Neuronal stem cell (in vitro differentiated cells): ENCODE measurements around the gene OR1M1.

ENCODE experiments used
- DNase-seq: peaks from one replicate; pipeline ENCODE4 v3.0.0-alpha.2; 2013; ENCODE audit warnings: low spot score
- H2AFZ ChIP-seq: one replicate; pipeline ENCODE4 v1.6.1; 2013; ENCODE audit warnings: mild to moderate bottlenecking, low read length, inconsistent platforms
- H2AK5ac ChIP-seq: 2 replicates; pipeline ENCODE4 v1.6.1; 2013; ENCODE audit warnings: low read depth, mild to moderate bottlenecking, inconsistent platforms, low read length, moderate library complexity, mixed read lengths
- H2BK120ac ChIP-seq: 2 replicates; pipeline ENCODE4 v1.6.1; 2013; ENCODE audit warnings: low read depth, mild to moderate bottlenecking, inconsistent platforms, low read length, moderate library complexity, mixed read lengths
- H2BK12ac ChIP-seq: one replicate; pipeline ENCODE4 v1.6.1; 2013; ENCODE audit warnings: low read length, inconsistent platforms
- H2BK15ac ChIP-seq: 2 replicates; pipeline ENCODE4 v1.6.1; 2013; ENCODE audit warnings: mild to moderate bottlenecking, low read length, inconsistent platforms, mixed read lengths
- H2BK5ac ChIP-seq: one replicate; pipeline ENCODE4 v1.6.1; 2013; ENCODE audit warnings: inconsistent platforms, mild to moderate bottlenecking, low read length, moderate library complexity
- H3K14ac ChIP-seq: one replicate; pipeline ENCODE4 v1.6.1; 2013; ENCODE audit warnings: low read length, inconsistent platforms
- H3K18ac ChIP-seq: 2 replicates; pipeline ENCODE4 v1.6.1; 2013; ENCODE audit warnings: low read length, inconsistent platforms
- H3K23ac ChIP-seq: 2 replicates; pipeline ENCODE4 v1.6.1; 2013; ENCODE audit warnings: low read depth, mild to moderate bottlenecking, mixed read lengths, low read length, inconsistent platforms; ENCODE audit not compliant: poor library complexity
- H3K27ac ChIP-seq: replicated peaks from 3 replicates; pipeline ENCODE4 v1.5.1; 2013; ENCODE audit warnings: low read length, inconsistent platforms
- H3K27me3 ChIP-seq, 3 experiments: 2 replicates each; pipeline ENCODE4 v1.6.1; 2013; ENCODE audit warnings: low read length in 3 of 3, mild to moderate bottlenecking in 2 of 3, inconsistent platforms in 1 of 3, low read depth in 1 of 3, mixed read lengths in 1 of 3, moderate library complexity in 1 of 3; ENCODE audit not compliant: control insufficient read depth in 3 of 3, insufficient read depth in 3 of 3
- H3K36me3 ChIP-seq, 2 donors: replicated peaks in 1 of 2; 2 replicates each; pipeline ENCODE4 v1.6.1; 2013; ENCODE audit warnings: low read length in 2 of 2; ENCODE audit not compliant: control insufficient read depth in 2 of 2, insufficient read depth in 2 of 2
- H3K4ac ChIP-seq: 2 replicates; pipeline ENCODE4 v1.6.1; 2013; ENCODE audit warnings: inconsistent platforms, mild to moderate bottlenecking, low read length, moderate library complexity
- H3K4me1 ChIP-seq, 2 donors: 1 replicate in 1 of 2; 2 replicates in 1 of 2; pipeline ENCODE4 v1.6.1; 2013; ENCODE audit warnings: low read length in 2 of 2, low read depth in 1 of 2; ENCODE audit not compliant: control insufficient read depth in 2 of 2, insufficient read depth in 1 of 2
- H3K4me2 ChIP-seq: one replicate; pipeline ENCODE4 v1.6.1; 2013; ENCODE audit warnings: mild to moderate bottlenecking, low read length, inconsistent platforms; ENCODE audit not compliant: insufficient read depth, poor library complexity, severe bottlenecking
- H3K4me3 ChIP-seq, 2 donors: 2 replicates each; pipeline ENCODE4 v1.5.1; 2013; ENCODE audit warnings: low read length in 2 of 2, mild to moderate bottlenecking in 2 of 2, inconsistent platforms in 1 of 2, moderate library complexity in 1 of 2
- H3K79me1 ChIP-seq: one replicate; pipeline ENCODE4 v1.6.1; 2013; ENCODE audit warnings: low read depth, mild to moderate bottlenecking, inconsistent platforms, low read length, moderate library complexity
- H3K9ac ChIP-seq: one replicate; pipeline ENCODE4 v1.6.1; 2013; ENCODE audit warnings: mild to moderate bottlenecking, low read depth, low read length, inconsistent platforms; ENCODE audit not compliant: poor library complexity
- H3K9me3 ChIP-seq, 2 donors: replicated peaks in 1 of 2; 2 replicates each; pipeline versions ENCODE3 to v1.6.1; 2013; ENCODE audit warnings: low read length in 2 of 2, mild to moderate bottlenecking in 2 of 2, inconsistent platforms in 1 of 2, low read depth in 1 of 2, mixed read lengths in 1 of 2, moderate library complexity in 1 of 2; ENCODE audit not compliant: control insufficient read depth in 2 of 2, insufficient read depth in 1 of 2
- H4K8ac ChIP-seq: one replicate; pipeline ENCODE4 v1.6.1; 2013; ENCODE audit warnings: low read depth, mild to moderate bottlenecking, inconsistent platforms, low read length, moderate library complexity
- H4K91ac ChIP-seq: one replicate; pipeline ENCODE4 v1.6.1; 2013; ENCODE audit warnings: low read length, low read depth, mild to moderate bottlenecking, inconsistent platforms; ENCODE audit not compliant: poor library complexity
- WGBS, 2 donors: extraction: QIAGEN DNeasy Blood & Tissue Kit; methylation state at CpG; one replicate each; pipeline ENCODE4 v1.1.7; 2013; ENCODE audit warnings: missing lambda C conversion rate in 2 of 2, mixed read lengths in 1 of 2; ENCODE audit not compliant: insufficient read length in 2 of 2, insufficient replicate concordance in 1 of 2; ENCODE audit errors: extremely low coverage in 2 of 2; 5-methylcytosine and 5-hydroxymethylcytosine counted together

OR1M1 gene

DNA sequence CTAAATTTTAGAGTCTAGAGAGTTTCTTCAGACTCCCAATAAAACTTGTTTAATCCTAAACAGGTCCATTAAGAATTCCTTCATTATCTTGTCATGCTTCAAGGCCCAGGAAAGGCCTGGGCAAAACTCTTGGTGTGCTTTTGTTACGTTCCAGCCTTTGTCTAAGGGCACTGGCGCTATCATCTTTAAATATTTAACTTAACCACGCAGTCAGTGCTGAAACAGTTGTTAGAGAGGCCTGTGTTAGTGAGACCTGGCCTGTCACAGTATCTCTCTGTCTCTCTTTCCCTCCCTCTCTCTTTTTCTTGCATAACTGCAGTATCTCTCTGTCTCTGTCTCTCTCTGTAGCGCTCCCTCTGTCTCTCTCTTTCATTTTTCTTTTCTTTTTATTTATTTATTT, 8.2 kb upstream of the OR1M1 start:
- no CpG with 5 or more reads among the region's 4 CpGs for WGBS, 2 donors

DNA sequence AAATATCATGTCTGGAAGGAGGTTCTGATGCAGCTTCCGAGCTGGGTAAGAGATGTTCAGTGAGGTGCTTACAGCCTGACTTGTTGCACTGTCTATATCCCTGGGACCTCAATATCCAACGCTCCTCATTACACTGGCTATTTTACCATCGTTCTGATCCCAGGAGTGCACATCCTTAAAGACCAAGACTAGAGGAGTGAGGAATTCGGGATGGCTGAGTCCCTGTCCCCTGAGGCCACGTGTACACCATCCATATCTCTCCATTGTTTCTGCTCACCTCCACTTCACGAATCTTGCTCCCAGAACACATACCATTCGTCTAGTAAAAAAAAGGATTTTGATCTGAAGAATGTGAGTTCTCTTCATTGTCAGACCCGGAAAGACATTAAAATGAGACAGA, 20.5 kb downstream of the OR1M1 start, which contains the start of gene OR7G2:
Gene OR7G2, minus strand, starts transcription at position 101 of the 400 bp plus-strand sequence. CDS start 4,232 bp downstream, outside the sequence.
- H2BK120ac ChIP-seq = no peak within 1 kb of the TSS
- H2BK15ac ChIP-seq = no peak within 1 kb of the TSS
- DNase-seq = no peak
- H3K18ac ChIP-seq = no peak within 1 kb of the TSS
- H3K4me3 ChIP-seq = no peak within 1 kb of the TSS
- no peak within 1 kb of the TSS for H3K23ac ChIP-seq
- no peaks in the 10 kb centered on the region for H3K4me1 ChIP-seq
- no peak within 1 kb of the TSS for H2AFZ ChIP-seq
- H4K8ac ChIP-seq = no peak within 1 kb of the TSS
- no peak within 1 kb of the TSS for H2AK5ac ChIP-seq
- no peak within 1 kb of the TSS for H3K4ac ChIP-seq
- H3K14ac ChIP-seq = no peak within 1 kb of the TSS
- H2BK5ac ChIP-seq = no peak within 1 kb of the TSS
- no CpG with 5 or more reads among the region's 8 CpGs for WGBS, 2 donors
- H3K27me3 ChIP-seq = no peaks in the 10 kb centered on the region
- H3K36me3 ChIP-seq = no peaks in the 10 kb centered on the region
- H3K4me2 ChIP-seq = no peak within 1 kb of the TSS
- no peak within 1 kb of the TSS for H2BK12ac ChIP-seq
- H3K9me3 ChIP-seq = peaks cover 0 to 4% of the 10 kb centered on the region in 2 donors
- no peak within 1 kb of the TSS for H3K9ac ChIP-seq
- no peaks in the 10 kb centered on the region for H3K79me1 ChIP-seq
- no peak within 1 kb of the TSS for H4K91ac ChIP-seq
- H3K27ac ChIP-seq = no peak within 1 kb of the TSS

More for the DNA sequence above, 8.2 kb upstream of the OR1M1 start:
- peaks cover 3% of the 10 kb centered on the region for H3K79me1 ChIP-seq
- H3K4me3 ChIP-seq = no peak overlapping the region
- H2AFZ ChIP-seq = no peak overlapping the region
- no peaks in the 10 kb centered on the region for H3K9me3 ChIP-seq
- no peak overlapping the region for H3K9ac ChIP-seq
- H2BK5ac ChIP-seq = no peak overlapping the region
- H2AK5ac ChIP-seq = no peak overlapping the region
- no peak overlapping the region for H2BK15ac ChIP-seq
- no peak overlapping the region for H3K14ac ChIP-seq
- DNase-seq = no peak
- H3K27me3 ChIP-seq = no peaks in the 10 kb centered on the region
- H3K4me2 ChIP-seq = no peak overlapping the region
- H4K8ac ChIP-seq = no peak overlapping the region
- H2BK120ac ChIP-seq = no peak overlapping the region
- peaks cover 0 to 13% of the 10 kb centered on the region in 2 donors for H3K4me1 ChIP-seq
- H2BK12ac ChIP-seq = no peak overlapping the region
- no peaks in the 10 kb centered on the region for H3K36me3 ChIP-seq
- H3K4ac ChIP-seq = no peak overlapping the region
- no peak overlapping the region for H4K91ac ChIP-seq
- no peak overlapping the region for H3K27ac ChIP-seq
- no peak overlapping the region for H3K23ac ChIP-seq
- H3K18ac ChIP-seq = no peak overlapping the region

DNA sequence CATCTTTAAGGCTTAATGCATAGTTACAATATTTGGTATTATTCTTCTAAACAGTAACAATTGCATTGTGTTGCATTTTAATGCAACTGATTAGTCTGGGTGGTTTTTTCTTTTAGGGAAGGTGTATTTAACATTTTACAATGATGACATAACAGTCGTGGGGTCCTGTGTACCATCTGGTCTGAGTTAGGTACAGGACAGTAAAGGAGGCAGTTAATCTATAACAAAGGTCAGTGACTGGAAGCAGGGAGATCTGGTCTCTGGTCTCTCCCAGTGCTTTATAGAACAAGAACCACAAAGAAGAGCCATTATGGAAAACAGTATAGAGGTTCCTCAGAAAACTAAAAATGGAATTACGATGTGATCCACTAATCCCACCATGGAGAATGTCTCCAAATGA, 23.1 kb downstream of the OR1M1 start:
- no peak overlapping the region for H3K4me3 ChIP-seq
- H3K9ac ChIP-seq = no peak overlapping the region
- H4K8ac ChIP-seq = no peak overlapping the region
- peaks cover 0 to 2% of the 10 kb centered on the region in 2 donors for H3K9me3 ChIP-seq
- H2BK120ac ChIP-seq = no peak overlapping the region
- no peak overlapping the region for H3K14ac ChIP-seq
- WGBS, 2 donors = no CpG with 5 or more reads among the region's 2 CpGs
- no peak overlapping the region for H3K18ac ChIP-seq
- no peaks in the 10 kb centered on the region for H3K4me1 ChIP-seq
- peaks cover 0 to 1% (median 0%) of the 10 kb centered on the region in 3 experiments for H3K27me3 ChIP-seq
- H3K79me1 ChIP-seq = no peaks in the 10 kb centered on the region
- no peak overlapping the region for H3K4me2 ChIP-seq
- H3K27ac ChIP-seq = no peak overlapping the region
- no peak overlapping the region for H2AFZ ChIP-seq
- no peak for DNase-seq
- no peak overlapping the region for H2BK15ac ChIP-seq
- no peak overlapping the region for H2AK5ac ChIP-seq
- H2BK12ac ChIP-seq = no peak overlapping the region
- H4K91ac ChIP-seq = no peak overlapping the region
- H3K36me3 ChIP-seq = no peaks in the 10 kb centered on the region
- H3K23ac ChIP-seq = no peak overlapping the region
- no peak overlapping the region for H3K4ac ChIP-seq
- no peak overlapping the region for H2BK5ac ChIP-seq

DNA sequence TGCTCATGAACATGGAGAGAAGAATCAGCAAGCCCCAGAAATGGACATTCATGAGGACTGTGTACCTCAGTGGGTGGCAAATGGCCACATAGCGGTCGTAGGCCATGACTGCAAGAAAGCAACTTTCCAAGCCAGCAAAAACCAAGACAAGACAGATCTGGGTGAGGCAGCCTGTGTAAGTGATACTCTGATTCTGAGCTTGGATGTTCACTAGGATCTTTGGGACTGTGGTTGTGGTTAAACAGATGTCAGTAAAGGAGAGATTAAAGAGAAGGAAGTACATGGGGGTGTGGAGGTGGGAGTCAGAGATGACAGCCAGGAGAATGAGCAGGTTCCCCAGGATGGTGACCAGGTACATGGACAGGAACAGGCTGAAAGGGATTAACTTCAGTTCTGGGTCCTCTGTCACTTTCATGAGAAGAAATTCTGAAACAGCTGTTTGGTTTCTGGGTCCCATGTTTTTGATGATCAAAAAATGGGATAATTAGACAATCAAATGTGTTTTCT, 28.5 kb downstream of the OR1M1 start, which contains the start of gene OR7G1:
Gene OR7G1, minus strand, starts transcription at position 457 of the 507 bp plus-strand sequence. Its CDS starts 0 bp downstream, at position 457.
- Histone ChIP-seq H3K4me1 (no peaks in the 10 kb centered on the region), H2BK5ac (no peak within 1 kb of the TSS), H3K27ac (no peak within 1 kb of the TSS), H3K14ac (no peak within 1 kb of the TSS), H2AFZ (peak within 1 kb of the TSS; percentile 17), H4K8ac (no peak within 1 kb of the TSS), H2AK5ac (no peak within 1 kb of the TSS), H3K27me3 (peaks cover 0 to 7% (median 0%) of the 10 kb centered on the region in 3 experiments), H2BK15ac (no peak within 1 kb of the TSS), H3K4me3 (no peak within 1 kb of the TSS), H2BK12ac (no peak within 1 kb of the TSS), H3K4ac (no peak within 1 kb of the TSS), H4K91ac (no peak within 1 kb of the TSS), H3K4me2 (no peak within 1 kb of the TSS), H3K79me1 (no peaks in the 10 kb centered on the region), H3K9ac (no peak within 1 kb of the TSS), H2BK120ac (no peak within 1 kb of the TSS), H3K36me3 (no peaks in the 10 kb centered on the region), H3K18ac (no peak within 1 kb of the TSS), H3K9me3 (peaks cover 0 to 4% of the 10 kb centered on the region in 2 donors), H3K23ac (no peak within 1 kb of the TSS)
- DNase-seq = no peak
- WGBS, 2 donors = no CpG with 5 or more reads among the region's 2 CpGs
